SU-DHL-6 (cell line): ENCODE results near the gene PDLIM4.

Experiments used
- EZH2phosphoT487 ChIP-seq: fragments of 200-600 bp; sonication (generic), shearing (Covaris generic); conservative IDR thresholded peaks from 2 replicates; pipeline ENCODE4 v1.6.1; 2018; ENCODE audit warnings: mild to moderate bottlenecking, antibody characterized with exemption, low read length, moderate library complexity, mixed read lengths
- TF ChIP-seq, protein P1 (sequence below): fragments of 200-600 bp; sonication (generic); IDR thresholded peaks from one replicate; pipeline ENCODE4 v1.5.1; 2017; ENCODE audit warnings: antibody characterized with exemption, mild to moderate bottlenecking, low read length, moderate library complexity; ENCODE audit not compliant: insufficient read depth, poor library complexity, severe bottlenecking

DNA sequence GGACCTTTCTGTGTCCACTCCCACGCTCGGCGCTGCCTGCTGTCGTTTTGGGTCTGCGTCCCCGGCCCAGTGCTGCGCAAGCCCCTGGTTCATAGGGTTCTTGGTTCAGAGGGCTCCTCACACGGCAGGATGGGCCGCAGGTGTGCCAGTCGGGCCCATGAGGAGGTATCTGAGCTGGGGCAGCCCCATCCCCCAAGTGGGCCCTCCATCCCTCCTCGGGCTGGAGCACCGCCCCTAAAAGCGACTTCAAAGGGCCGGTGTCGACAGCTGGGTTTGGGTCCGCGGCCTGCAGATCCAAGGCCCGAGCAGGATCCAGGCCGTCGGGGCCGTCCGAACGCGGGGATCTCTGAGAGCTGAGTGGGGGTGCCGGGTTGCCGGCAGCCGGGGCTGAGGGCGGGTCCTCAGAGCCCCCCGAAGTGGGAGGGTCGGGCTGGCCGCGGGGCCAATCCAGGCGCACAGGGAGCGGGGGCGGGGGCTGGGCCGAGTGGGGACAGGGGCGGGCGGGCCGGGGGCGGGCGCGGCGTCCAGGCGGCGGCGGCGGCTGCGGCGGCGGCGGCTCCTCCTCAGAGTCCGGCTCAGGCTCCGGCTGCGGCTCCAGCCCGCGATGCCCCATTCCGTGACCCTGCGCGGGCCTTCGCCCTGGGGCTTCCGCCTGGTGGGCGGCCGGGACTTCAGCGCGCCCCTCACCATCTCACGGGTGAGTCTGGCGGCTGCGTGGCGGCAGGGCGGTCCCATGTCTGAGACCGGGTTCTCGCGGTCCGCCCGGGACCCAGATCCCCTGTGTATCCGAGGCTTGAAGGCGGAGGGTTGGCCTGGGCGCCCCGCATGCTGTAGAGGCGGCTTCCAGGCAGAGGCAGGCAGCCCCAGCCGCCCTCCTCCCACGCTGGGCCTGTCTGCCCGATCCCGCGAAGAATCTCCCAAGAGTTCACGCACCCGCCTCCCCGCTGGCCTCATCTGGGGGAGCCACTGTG, at the start of gene PDLIM4:
- TF ChIP-seq, protein P1, sequence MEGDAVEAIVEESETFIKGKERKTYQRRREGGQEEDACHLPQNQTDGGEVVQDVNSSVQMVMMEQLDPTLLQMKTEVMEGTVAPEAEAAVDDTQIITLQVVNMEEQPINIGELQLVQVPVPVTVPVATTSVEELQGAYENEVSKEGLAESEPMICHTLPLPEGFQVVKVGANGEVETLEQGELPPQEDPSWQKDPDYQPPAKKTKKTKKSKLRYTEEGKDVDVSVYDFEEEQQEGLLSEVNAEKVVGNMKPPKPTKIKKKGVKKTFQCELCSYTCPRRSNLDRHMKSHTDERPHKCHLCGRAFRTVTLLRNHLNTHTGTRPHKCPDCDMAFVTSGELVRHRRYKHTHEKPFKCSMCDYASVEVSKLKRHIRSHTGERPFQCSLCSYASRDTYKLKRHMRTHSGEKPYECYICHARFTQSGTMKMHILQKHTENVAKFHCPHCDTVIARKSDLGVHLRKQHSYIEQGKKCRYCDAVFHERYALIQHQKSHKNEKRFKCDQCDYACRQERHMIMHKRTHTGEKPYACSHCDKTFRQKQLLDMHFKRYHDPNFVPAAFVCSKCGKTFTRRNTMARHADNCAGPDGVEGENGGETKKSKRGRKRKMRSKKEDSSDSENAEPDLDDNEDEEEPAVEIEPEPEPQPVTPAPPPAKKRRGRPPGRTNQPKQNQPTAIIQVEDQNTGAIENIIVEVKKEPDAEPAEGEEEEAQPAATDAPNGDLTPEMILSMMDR: no peak
- no peak for TF ChIP-seq EZH2phosphoT487
